BE2C (cell line): ENCODE results near the gene RCAN1.

Experiments used
- DNase-seq: peaks from one replicate; pipeline ENCODE4 v3.0.0-alpha.2; 2020
- H3K27me3 ChIP-seq: fragments of 250-450 bp; sonication (Bioruptor Pico); 2 replicates; pipeline ENCODE4 v1.5.1; 2020; ENCODE audit warnings: mild to moderate bottlenecking
- H3K36me3 ChIP-seq: fragments of 250-450 bp; sonication (Bioruptor Pico); 2 replicates; pipeline ENCODE4 v1.5.1; 2020; ENCODE audit warnings: mild to moderate bottlenecking
- H3K4me1 ChIP-seq: fragments of 250-450 bp; sonication (Bioruptor Pico); 2 replicates; pipeline ENCODE4 v1.5.1; 2020
- H3K4me3 ChIP-seq: 2 replicates; pipeline ENCODE4 v1.5.1; 2011; ENCODE audit warnings: low read depth, low read length
- H3K9me3 ChIP-seq: fragments of 250-450 bp; sonication (Bioruptor Pico); 2 replicates; pipeline ENCODE4 v1.5.1; 2020
- TF ChIP-seq, protein P1 (sequence below): IDR thresholded peaks from 2 replicates; pipeline ENCODE4 v1.5.1; 2012; ENCODE audit warnings: mild to moderate bottlenecking, low read depth, low read length

RCAN1 gene

DNA sequence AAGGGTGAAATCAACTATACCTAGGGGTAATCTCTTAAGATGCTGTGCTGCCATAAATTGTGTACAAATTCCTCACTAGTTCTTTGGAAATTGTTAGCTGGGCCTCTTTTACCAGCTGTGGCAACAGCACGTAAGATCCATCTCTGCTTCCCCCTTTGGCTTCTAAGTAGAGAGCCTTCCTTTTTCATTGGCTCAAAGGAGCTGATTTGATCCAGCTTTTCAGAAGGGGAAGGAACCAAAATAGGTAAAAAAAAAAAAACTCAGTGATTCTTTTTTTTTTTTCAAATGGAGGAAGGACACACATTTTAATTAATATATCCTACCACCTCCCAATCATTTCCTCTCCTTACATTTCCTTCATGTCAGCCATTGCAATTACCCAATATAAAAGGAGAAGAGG, 4.0 kb upstream of the RCAN1 start:
- peaks cover 35% of the 10 kb centered on the region for H3K27me3 ChIP-seq
- H3K36me3 ChIP-seq: no peaks in the 10 kb centered on the region
- H3K4me1 ChIP-seq: no peaks in the 10 kb centered on the region
- DNase-seq: no peak
- no peak overlapping the region for H3K4me3 ChIP-seq
- H3K9me3 ChIP-seq: no peaks in the 10 kb centered on the region
- TF ChIP-seq, protein P1, sequence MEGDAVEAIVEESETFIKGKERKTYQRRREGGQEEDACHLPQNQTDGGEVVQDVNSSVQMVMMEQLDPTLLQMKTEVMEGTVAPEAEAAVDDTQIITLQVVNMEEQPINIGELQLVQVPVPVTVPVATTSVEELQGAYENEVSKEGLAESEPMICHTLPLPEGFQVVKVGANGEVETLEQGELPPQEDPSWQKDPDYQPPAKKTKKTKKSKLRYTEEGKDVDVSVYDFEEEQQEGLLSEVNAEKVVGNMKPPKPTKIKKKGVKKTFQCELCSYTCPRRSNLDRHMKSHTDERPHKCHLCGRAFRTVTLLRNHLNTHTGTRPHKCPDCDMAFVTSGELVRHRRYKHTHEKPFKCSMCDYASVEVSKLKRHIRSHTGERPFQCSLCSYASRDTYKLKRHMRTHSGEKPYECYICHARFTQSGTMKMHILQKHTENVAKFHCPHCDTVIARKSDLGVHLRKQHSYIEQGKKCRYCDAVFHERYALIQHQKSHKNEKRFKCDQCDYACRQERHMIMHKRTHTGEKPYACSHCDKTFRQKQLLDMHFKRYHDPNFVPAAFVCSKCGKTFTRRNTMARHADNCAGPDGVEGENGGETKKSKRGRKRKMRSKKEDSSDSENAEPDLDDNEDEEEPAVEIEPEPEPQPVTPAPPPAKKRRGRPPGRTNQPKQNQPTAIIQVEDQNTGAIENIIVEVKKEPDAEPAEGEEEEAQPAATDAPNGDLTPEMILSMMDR: no peak

DNA sequence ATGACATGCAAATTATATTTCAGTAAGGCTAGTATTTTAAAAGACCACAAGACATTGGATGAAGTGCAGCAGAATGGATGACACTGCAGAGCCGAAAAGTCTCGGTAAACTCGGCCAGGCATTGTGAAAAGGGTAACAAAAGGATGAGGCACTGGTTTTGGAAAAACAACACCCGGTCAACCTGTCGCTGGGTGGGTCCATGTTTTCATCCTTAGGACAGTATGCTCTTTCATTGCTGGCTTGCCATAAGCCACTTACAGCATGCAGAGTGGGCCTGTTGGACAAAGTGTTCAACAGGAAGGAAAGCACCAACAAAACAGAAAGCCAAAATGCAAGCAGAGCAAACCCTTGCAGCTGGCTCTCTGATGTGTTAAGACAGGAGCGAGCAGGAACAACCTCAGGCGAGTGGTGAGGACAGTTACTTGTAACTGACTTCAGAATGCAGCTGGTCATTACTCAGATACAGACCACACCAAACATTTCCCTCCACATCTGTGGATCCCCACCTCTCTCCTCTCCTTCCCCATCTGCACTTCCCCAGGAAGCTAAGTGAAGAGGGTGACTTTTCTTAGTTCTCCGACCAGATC, 2.9 kb upstream of the RCAN1 start:
- H3K27me3 ChIP-seq: peaks cover 31% of the 10 kb centered on the region
- no peaks in the 10 kb centered on the region for H3K9me3 ChIP-seq
- no peaks in the 10 kb centered on the region for H3K36me3 ChIP-seq
- H3K4me1 ChIP-seq: no peaks in the 10 kb centered on the region
- H3K4me3 ChIP-seq: no peak overlapping the region
- DNase-seq: no peak
- TF ChIP-seq, protein P1: no peak

DNA sequence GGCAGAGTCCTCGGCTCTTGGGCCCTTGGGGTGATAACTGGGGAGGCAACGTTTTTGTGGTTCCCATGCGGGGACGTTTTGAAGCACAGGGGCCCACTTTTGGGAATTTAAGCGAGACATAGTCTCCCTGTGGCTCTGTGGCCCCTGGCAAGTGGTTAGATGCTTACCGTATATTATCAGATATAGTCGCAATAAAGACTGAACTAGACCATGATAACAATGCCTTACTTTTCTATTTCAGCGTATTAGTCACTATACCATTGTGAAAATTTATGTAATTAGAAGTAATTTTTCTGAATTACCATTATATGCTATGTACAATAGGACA, 538 bp upstream of the RCAN1 start:
- TF ChIP-seq, protein P1: no peak
- Histone ChIP-seq H3K4me3 (peak overlapping the region; percentile 68), H3K4me1 (no peaks in the 10 kb centered on the region), H3K36me3 (no peaks in the 10 kb centered on the region), H3K27me3 (peaks cover 27% of the 10 kb centered on the region), H3K9me3 (no peaks in the 10 kb centered on the region)
- no peak for DNase-seq

DNA sequence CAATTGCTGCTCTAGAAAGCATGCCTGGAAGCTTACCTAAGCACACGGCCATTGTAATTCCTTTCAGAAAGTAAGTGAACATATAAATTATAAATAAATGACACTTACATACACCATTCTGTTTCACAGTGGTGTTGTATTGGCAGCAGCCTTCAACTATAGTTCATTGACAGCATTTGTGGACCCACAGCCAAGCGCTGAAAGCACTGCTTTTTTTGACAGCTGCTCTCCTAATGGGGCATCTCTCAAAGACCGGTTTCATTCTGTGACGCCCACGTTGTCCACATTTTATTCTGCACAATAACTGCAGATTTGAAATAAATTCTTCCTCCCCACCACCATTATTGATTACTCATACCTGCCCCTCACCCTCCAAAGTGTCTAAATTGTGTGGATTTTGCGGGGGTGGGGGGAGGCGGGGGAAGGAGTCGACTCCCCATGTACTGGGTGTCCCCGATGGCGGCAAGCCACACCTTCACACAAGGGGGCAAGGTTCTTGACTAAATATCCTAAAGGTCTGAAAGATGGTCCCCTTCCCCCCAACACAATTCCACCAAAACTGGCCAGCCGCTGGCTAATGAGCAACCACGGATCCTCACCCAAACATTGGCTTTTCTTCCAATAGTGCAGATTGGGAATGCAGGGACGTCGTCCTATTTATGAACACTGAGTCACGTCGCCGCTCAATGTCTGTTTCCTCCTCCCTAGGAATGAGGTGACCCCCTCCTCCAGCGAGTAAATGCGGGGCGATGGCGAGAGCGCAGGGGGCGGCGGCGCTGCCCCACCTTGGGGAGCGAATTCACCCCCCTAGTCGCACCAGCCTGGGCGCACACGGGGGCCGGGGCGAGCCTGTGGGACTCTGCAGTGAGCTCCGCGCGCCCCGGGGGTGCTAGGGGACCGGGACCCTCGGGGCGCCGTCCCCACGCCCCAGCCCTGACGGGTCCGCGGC, 960 bp downstream of the RCAN1 start:
- TF ChIP-seq, protein P1: no peak
- H3K9me3 ChIP-seq: no peaks in the 10 kb centered on the region
- no peaks in the 10 kb centered on the region for H3K36me3 ChIP-seq
- H3K4me3 ChIP-seq: peak overlapping the region; percentile 68
- no peak for DNase-seq
- peaks cover 18% of the 10 kb centered on the region for H3K27me3 ChIP-seq
- H3K4me1 ChIP-seq: no peaks in the 10 kb centered on the region

DNA sequence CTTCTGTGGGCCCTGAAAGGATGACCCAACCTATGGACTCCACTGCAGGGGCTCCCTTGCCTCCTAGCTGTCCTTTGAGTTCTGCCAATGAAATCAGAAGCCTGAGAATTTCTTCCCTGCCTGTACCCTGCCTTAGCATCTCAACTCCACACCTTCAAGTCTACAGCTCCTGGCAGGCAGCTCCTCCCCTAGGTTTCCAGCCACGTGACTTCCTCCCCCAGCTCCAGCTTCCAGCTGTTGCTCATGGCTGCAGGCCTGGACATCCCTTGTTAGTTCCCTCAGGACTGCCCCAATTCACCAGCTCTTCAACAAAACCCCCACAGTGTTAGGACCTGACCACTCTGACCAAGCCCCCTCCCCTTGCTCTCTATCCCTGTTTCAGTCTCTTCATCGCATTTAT, 2.4 kb downstream of the RCAN1 start:
- Histone ChIP-seq H3K4me1 (no peaks in the 10 kb centered on the region), H3K4me3 (no peak overlapping the region), H3K36me3 (no peaks in the 10 kb centered on the region), H3K27me3 (peaks cover 7% of the 10 kb centered on the region; the same call in 1 of the 2 replicates), H3K9me3 (no peaks in the 10 kb centered on the region)
- DNase-seq: no peak
- TF ChIP-seq, protein P1: no peak

DNA sequence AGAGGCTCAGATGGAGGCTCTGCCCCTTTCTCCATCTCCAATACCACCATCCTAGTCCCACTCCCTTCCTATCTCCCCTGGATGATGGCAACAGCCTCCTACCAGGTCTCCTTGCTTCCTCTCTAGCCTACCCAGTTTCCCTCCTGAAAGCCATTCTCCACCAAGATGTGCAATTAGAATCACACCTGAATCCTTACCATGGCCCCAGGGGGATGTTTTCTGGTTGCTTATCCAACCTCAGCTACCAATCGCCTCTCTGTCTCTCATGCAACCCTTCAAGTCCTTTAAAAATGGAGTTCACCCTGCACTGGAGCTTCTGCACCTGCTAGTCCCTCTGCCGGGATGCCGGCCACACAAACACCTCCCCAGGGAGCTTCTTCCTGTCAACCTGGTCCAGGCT, 2.9 kb downstream of the RCAN1 start:
- no peak for DNase-seq
- Histone ChIP-seq H3K4me3 (no peak overlapping the region), H3K27me3 (peaks cover 3% of the 10 kb centered on the region; the same call in 1 of the 2 replicates), H3K4me1 (no peaks in the 10 kb centered on the region), H3K36me3 (no peaks in the 10 kb centered on the region), H3K9me3 (no peaks in the 10 kb centered on the region)
- TF ChIP-seq, protein P1: no peak
